Neural progenitor cell (in vitro differentiated cells): ENCODE results near the gene UNC13C.

Experiments used
- EZH2 ChIP-seq: fragments of 200-600 bp; sonication (generic); IDR thresholded peaks from 2 replicates; pipeline ENCODE4 v1.6.1; 2017; ENCODE audit warnings: antibody characterized with exemption, mild to moderate bottlenecking, moderate library complexity
- TF ChIP-seq, protein P1 (sequence below): fragments of 200-600 bp; sonication (generic); IDR thresholded peaks from 2 replicates; pipeline ENCODE4 v1.5.1; 2017; ENCODE audit warnings: antibody characterized with exemption, mild to moderate bottlenecking

GRCh38 chr15:54064365-54064764 is 86.1 kb downstream of the UNC13C start:
- TF ChIP-seq, protein P1, sequence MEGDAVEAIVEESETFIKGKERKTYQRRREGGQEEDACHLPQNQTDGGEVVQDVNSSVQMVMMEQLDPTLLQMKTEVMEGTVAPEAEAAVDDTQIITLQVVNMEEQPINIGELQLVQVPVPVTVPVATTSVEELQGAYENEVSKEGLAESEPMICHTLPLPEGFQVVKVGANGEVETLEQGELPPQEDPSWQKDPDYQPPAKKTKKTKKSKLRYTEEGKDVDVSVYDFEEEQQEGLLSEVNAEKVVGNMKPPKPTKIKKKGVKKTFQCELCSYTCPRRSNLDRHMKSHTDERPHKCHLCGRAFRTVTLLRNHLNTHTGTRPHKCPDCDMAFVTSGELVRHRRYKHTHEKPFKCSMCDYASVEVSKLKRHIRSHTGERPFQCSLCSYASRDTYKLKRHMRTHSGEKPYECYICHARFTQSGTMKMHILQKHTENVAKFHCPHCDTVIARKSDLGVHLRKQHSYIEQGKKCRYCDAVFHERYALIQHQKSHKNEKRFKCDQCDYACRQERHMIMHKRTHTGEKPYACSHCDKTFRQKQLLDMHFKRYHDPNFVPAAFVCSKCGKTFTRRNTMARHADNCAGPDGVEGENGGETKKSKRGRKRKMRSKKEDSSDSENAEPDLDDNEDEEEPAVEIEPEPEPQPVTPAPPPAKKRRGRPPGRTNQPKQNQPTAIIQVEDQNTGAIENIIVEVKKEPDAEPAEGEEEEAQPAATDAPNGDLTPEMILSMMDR: no peak
- TF ChIP-seq EZH2: no peak
